Measurements from ENCODE around the gene PALM. TPM values are rescaled to one million over a fixed set of nuclear protein-coding genes. Genes with fewer than 3 reads are reported as not detected.

Gene PALM
- polyA plus RNA-seq, 2 of the 4 experiments (the other 2 are of a cell fraction): 3.0 to 15.7 TPM

DNA sequence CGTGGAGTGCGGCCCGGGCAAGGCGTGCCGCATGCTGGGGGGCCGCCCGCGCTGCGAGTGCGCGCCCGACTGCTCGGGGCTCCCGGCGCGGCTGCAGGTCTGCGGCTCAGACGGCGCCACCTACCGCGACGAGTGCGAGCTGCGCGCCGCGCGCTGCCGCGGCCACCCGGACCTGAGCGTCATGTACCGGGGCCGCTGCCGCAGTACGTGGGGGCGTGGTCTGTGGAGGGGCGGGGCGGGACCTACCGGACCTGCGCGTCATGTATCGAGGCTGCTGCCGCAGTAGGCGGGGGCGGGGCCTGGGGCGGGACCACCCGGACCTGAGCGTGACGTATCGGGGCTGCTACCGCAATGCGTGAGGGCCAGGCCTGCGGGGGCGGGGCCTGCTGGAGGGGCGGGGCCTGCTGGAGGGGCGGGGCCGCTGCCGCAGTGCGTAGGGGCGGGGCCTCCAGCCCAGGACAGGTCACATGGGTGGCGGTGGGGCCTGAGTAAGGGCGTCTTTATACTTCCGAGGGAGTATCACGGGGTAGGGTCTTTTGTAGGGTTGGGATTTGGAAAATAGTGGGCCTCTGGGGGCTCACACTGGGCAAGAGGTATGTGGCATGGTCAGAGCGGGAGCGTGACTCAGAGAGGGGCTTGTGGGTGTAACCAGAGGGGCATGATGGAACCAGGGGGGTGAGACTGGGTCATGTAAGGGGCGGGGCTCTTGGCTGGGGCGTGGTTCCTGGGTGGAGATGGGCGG, 28.3 kb upstream of the PALM start (continued):
- TF ChIP-seq, protein P1, sequence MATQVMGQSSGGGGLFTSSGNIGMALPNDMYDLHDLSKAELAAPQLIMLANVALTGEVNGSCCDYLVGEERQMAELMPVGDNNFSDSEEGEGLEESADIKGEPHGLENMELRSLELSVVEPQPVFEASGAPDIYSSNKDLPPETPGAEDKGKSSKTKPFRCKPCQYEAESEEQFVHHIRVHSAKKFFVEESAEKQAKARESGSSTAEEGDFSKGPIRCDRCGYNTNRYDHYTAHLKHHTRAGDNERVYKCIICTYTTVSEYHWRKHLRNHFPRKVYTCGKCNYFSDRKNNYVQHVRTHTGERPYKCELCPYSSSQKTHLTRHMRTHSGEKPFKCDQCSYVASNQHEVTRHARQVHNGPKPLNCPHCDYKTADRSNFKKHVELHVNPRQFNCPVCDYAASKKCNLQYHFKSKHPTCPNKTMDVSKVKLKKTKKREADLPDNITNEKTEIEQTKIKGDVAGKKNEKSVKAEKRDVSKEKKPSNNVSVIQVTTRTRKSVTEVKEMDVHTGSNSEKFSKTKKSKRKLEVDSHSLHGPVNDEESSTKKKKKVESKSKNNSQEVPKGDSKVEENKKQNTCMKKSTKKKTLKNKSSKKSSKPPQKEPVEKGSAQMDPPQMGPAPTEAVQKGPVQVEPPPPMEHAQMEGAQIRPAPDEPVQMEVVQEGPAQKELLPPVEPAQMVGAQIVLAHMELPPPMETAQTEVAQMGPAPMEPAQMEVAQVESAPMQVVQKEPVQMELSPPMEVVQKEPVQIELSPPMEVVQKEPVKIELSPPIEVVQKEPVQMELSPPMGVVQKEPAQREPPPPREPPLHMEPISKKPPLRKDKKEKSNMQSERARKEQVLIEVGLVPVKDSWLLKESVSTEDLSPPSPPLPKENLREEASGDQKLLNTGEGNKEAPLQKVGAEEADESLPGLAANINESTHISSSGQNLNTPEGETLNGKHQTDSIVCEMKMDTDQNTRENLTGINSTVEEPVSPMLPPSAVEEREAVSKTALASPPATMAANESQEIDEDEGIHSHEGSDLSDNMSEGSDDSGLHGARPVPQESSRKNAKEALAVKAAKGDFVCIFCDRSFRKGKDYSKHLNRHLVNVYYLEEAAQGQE (IDR thresholded peaks at IDR 0.05): no peak
- TF ChIP-seq, protein P2, sequence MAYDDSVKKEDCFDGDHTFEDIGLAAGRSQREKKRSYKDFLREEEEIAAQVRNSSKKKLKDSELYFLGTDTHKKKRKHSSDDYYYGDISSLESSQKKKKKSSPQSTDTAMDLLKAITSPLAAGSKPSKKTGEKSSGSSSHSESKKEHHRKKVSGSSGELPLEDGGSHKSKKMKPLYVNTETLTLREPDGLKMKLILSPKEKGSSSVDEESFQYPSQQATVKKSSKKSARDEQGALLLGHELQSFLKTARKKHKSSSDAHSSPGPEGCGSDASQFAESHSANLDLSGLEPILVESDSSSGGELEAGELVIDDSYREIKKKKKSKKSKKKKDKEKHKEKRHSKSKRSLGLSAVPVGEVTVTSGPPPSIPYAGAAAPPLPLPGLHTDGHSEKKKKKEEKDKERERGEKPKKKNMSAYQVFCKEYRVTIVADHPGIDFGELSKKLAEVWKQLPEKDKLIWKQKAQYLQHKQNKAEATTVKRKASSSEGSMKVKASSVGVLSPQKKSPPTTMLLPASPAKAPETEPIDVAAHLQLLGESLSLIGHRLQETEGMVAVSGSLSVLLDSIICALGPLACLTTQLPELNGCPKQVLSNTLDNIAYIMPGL (CRISPR knock-in tag; IDR thresholded peaks at IDR 0.05; ENCODE audit: borderline replicate concordance): no peak
- peak in 1 of 2 experiments; percentile 13; a peak in 2 of 5 replicates for TF ChIP-seq RAD21 (conservative IDR thresholded peaks at IDR 0.05 in 1 of 2, IDR thresholded peaks at IDR 0.05 in 1 of 2)
- no peak for TF ChIP-seq CBX8 (IDR thresholded peaks at IDR 0.05)
- no peak for TF ChIP-seq JUNB (IDR thresholded peaks at IDR 0.05)
- no peak for TF ChIP-seq ESRRA (IDR thresholded peaks at IDR 0.05; ENCODE audit: borderline replicate concordance, low read length)
- TF ChIP-seq CHD4 (IDR thresholded peaks at IDR 0.05; ENCODE audit: borderline replicate concordance): no peak
- TF ChIP-seq E2F6 (IDR thresholded peaks at IDR 0.05; ENCODE audit: borderline replicate concordance, low read depth): no peak
- TF ChIP-seq NPAS2 (CRISPR knock-in tag; IDR thresholded peaks at IDR 0.05; ENCODE audit: borderline replicate concordance): no peak
- TF ChIP-seq, protein P3, sequence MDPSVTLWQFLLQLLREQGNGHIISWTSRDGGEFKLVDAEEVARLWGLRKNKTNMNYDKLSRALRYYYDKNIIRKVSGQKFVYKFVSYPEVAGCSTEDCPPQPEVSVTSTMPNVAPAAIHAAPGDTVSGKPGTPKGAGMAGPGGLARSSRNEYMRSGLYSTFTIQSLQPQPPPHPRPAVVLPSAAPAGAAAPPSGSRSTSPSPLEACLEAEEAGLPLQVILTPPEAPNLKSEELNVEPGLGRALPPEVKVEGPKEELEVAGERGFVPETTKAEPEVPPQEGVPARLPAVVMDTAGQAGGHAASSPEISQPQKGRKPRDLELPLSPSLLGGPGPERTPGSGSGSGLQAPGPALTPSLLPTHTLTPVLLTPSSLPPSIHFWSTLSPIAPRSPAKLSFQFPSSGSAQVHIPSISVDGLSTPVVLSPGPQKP (IDR thresholded peaks at IDR 0.05; ENCODE audit: low read depth, low read length): no peak
- TF ChIP-seq TFCP2L1 (CRISPR knock-in tag; IDR thresholded peaks at IDR 0.05): no peak
- no peak for TF ChIP-seq RCOR1 (IDR thresholded peaks at IDR 0.05; ENCODE audit: low read depth, low read length)
- TF ChIP-seq CEBPB (IDR thresholded peaks at IDR 0.05): no peak
- TF ChIP-seq FOSL2 (IDR thresholded peaks at IDR 0.05): no peak
- peak; percentile 45 for TF ChIP-seq FOSL2 (CRISPR knock-in tag; IDR thresholded peaks at IDR 0.05)
- TF ChIP-seq ZC3H11A (IDR thresholded peaks at IDR 0.05): no peak
- TF ChIP-seq POLR2AphosphoS2 (conservative IDR thresholded peaks at IDR 0.05; ENCODE audit: low read length): no peak
- no peak; the same call in 1 of the 2 replicates for TF ChIP-seq MAX (IDR thresholded peaks at IDR 0.05)
- TF ChIP-seq ZFP36 (IDR thresholded peaks at IDR 0.05; ENCODE audit: borderline replicate concordance, partially characterized antibody): no peak
- TF ChIP-seq FOSB (CRISPR knock-in tag; IDR thresholded peaks at IDR 0.05): no peak
- TF ChIP-seq, protein P4, sequence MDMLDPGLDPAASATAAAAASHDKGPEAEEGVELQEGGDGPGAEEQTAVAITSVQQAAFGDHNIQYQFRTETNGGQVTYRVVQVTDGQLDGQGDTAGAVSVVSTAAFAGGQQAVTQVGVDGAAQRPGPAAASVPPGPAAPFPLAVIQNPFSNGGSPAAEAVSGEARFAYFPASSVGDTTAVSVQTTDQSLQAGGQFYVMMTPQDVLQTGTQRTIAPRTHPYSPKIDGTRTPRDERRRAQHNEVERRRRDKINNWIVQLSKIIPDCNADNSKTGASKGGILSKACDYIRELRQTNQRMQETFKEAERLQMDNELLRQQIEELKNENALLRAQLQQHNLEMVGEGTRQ (IDR thresholded peaks at IDR 0.05): peak; percentile 77
- TF ChIP-seq HOXB13 (CRISPR knock-in tag; IDR thresholded peaks at IDR 0.05; ENCODE audit: low read depth): no peak
- TF ChIP-seq JUN (IDR thresholded peaks at IDR 0.05): peak; percentile 49 to 89
- TF ChIP-seq PBX3 (IDR thresholded peaks at IDR 0.05): peak; percentile 64
- no peak for TF ChIP-seq HOXA7 (CRISPR knock-in tag; IDR thresholded peaks at IDR 0.05)
- no peak for TF ChIP-seq KDM1A (IDR thresholded peaks at IDR 0.05; ENCODE audit: low read depth)
- no peak for TF ChIP-seq HEYL (CRISPR knock-in tag; IDR thresholded peaks at IDR 0.05)
- TF ChIP-seq TP53 (CRISPR knock-in tag; IDR thresholded peaks at IDR 0.05): 0 out of 2 replicates have a peak, but pooled peaks have one; percentile 63
- TF ChIP-seq NFE2L2 (conservative IDR thresholded peaks at IDR 0.05; ENCODE audit: low read length): no peak
- no peak for TF ChIP-seq EHMT2 (IDR thresholded peaks at IDR 0.05; ENCODE audit: low read depth)
- TF ChIP-seq RNF2 (IDR thresholded peaks at IDR 0.05; ENCODE audit: borderline replicate concordance, low read depth): no peak

Data from A549 (cell line).